ENCODE measurements around the gene DCPS. TPM values are rescaled to one million over a fixed set of nuclear protein-coding genes. Genes with fewer than 3 reads are reported as not detected.

DCPS gene
- total RNA-seq, 1 experiment from 2014 or later = 23.8 TPM

DNA sequence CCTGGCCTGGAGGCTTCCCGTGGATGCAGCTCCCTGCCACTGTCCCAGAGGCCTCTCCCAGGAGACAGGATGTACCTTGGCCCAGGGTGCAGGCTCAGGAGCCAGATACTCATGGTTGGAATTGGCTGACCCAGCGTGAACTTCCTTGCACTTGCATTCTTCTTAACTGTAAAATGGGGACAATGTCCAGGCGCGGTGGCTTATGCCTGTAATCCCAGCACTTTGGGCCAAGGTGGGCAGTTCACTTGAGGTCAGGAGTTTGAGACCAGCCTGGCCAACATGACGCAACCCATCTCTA lies 31.6 kb downstream of the DCPS start:
- Histone ChIP-seq H3F3A (ENCODE audit: insufficient read depth, low read depth) (peaks cover 3% of the 10 kb centered on the region), H2AFZ (no peak overlapping the region), H3K27ac (no peak overlapping the region), H3K4me3 (no peak overlapping the region), H3K9me2 (ENCODE audit: insufficient read depth) (no peaks in the 10 kb centered on the region), H3K4me2 (no peak overlapping the region), H3K36me3 (ENCODE audit: low read depth) (no peaks in the 10 kb centered on the region), H3K9me3 (ENCODE audit: insufficient read depth, low read depth) (no peaks in the 10 kb centered on the region), H4K20me1 (ENCODE audit: insufficient read depth) (no peaks in the 10 kb centered on the region), H3K79me2 (ENCODE audit: low read depth) (no peaks in the 10 kb centered on the region), H3K4me1 (replicated peaks; ENCODE audit: insufficient read depth) (peaks cover 31% of the 10 kb centered on the region), H3K27me3 (ENCODE audit: insufficient read depth, low read depth) (no peaks in the 10 kb centered on the region)
- DNase-seq = no peak
- TF ChIP-seq, protein P1, sequence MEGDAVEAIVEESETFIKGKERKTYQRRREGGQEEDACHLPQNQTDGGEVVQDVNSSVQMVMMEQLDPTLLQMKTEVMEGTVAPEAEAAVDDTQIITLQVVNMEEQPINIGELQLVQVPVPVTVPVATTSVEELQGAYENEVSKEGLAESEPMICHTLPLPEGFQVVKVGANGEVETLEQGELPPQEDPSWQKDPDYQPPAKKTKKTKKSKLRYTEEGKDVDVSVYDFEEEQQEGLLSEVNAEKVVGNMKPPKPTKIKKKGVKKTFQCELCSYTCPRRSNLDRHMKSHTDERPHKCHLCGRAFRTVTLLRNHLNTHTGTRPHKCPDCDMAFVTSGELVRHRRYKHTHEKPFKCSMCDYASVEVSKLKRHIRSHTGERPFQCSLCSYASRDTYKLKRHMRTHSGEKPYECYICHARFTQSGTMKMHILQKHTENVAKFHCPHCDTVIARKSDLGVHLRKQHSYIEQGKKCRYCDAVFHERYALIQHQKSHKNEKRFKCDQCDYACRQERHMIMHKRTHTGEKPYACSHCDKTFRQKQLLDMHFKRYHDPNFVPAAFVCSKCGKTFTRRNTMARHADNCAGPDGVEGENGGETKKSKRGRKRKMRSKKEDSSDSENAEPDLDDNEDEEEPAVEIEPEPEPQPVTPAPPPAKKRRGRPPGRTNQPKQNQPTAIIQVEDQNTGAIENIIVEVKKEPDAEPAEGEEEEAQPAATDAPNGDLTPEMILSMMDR (conservative IDR thresholded peaks at IDR 0.05) = no peak
- TF ChIP-seq EZH2 (IDR thresholded peaks at IDR 0.05; ENCODE audit: low read depth) = no peak
- ChIA-PET CTCF (interaction anchor here (0.7 kb wide), 1 partner anchor 706 kb away, joined by 3 read pairs; no protein-coding TSS in a partner anchor), POLR2A (ENCODE audit: unreplicated experiment) (no interaction called here)
- intact Hi-C loops (cut with micrococcal nuclease; ENCODE audit: unreplicated experiment) = no loop called here
- no TSS peak for BruUV-seq (replicated peaks)

DNA sequence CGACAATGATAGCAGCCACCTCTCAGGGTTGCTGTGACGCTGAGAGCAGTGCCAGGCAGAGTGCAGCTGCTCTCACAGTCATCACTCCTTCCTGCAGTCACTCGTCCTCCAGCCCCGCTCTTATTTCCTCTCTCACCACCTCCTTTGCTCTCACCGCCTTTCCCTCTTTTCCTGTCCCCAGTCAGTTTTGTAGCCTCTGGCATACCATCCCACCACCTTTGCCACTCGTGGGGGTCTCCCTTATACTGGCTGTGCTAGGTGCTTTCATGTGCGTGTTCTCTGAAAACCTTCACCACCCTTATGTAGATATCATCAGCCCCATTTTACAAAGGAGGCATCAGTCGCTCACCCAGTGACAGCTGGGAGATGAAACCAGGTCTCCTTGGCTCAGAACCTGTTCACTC lies 32.3 kb downstream of the DCPS start:
- no TSS peak for BruUV-seq (replicated peaks)
- H3K4me3 ChIP-seq = no peak overlapping the region
- no peaks in the 10 kb centered on the region for H3K9me2 ChIP-seq (ENCODE audit: insufficient read depth)
- peaks cover 9% of the 10 kb centered on the region for H3F3A ChIP-seq (ENCODE audit: insufficient read depth, low read depth)
- peaks cover 5% of the 10 kb centered on the region for H3K79me2 ChIP-seq (ENCODE audit: low read depth)
- ChIA-PET POLR2A (ENCODE audit: unreplicated experiment) (no interaction called here), CTCF (interaction anchor here (0.6 kb wide), 1 partner anchor 419 kb away, joined by 4 read pairs; no protein-coding TSS in a partner anchor)
- no peaks in the 10 kb centered on the region for H4K20me1 ChIP-seq (ENCODE audit: insufficient read depth)
- H3K4me1 ChIP-seq (replicated peaks; ENCODE audit: insufficient read depth) = peaks cover 38% of the 10 kb centered on the region
- H3K36me3 ChIP-seq (ENCODE audit: low read depth) = 0 out of 2 replicates have a peak, but pooled peaks cover 4% of the 10 kb centered on the region
- no peak overlapping the region for H2AFZ ChIP-seq
- no peak overlapping the region for H3K4me2 ChIP-seq
- intact Hi-C loops (cut with micrococcal nuclease; ENCODE audit: unreplicated experiment) = no loop called here
- H3K9me3 ChIP-seq (ENCODE audit: insufficient read depth, low read depth) = no peaks in the 10 kb centered on the region
- TF ChIP-seq, protein P1 (conservative IDR thresholded peaks at IDR 0.05) = no peak
- no peak for TF ChIP-seq EZH2 (IDR thresholded peaks at IDR 0.05; ENCODE audit: low read depth)
- H3K27me3 ChIP-seq (ENCODE audit: insufficient read depth, low read depth) = no peaks in the 10 kb centered on the region
- no peak overlapping the region for H3K27ac ChIP-seq
- DNase-seq = peak in 1 of 2 experiments; percentile 8

DNA sequence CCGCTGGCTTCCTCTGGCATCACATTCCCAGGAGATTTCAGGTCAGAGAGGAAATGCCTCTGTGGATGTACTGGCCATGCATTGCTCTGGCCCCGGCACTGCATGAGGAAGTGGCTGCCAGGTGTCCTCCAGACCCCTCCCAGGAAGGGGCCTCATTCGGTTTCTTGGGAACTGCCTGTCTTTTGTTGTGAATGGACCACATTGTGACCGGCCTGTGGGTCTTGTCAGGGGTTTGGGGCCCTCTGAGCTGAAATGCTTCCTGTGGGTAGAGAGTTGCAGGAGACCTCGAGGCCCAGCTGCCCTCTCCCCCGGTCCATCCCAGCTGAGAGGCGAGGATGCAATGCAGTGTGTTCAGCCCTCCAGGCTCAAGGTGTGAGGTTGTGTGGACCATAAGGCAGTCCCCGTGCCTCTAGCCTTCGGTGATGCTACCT lies 32.8 kb downstream of the DCPS start:
- ChIA-PET CTCF (interaction anchor here (0.6 kb wide), 1 partner anchor 420 kb away, joined by 4 read pairs; no protein-coding TSS in a partner anchor), POLR2A (ENCODE audit: unreplicated experiment) (no interaction called here)
- Histone ChIP-seq H3K27ac (no peak overlapping the region), H3K27me3 (ENCODE audit: insufficient read depth, low read depth) (no peaks in the 10 kb centered on the region), H3K36me3 (ENCODE audit: low read depth) (0 out of 2 replicates have a peak, but pooled peaks cover 8% of the 10 kb centered on the region), H3K4me1 (replicated peaks; ENCODE audit: insufficient read depth) (peaks cover 43% of the 10 kb centered on the region), H3K4me3 (no peak overlapping the region), H4K20me1 (ENCODE audit: insufficient read depth) (no peaks in the 10 kb centered on the region), H3K79me2 (ENCODE audit: low read depth) (peaks cover 10% of the 10 kb centered on the region), H3K9me2 (ENCODE audit: insufficient read depth) (no peaks in the 10 kb centered on the region), H3K4me2 (no peak overlapping the region), H3F3A (ENCODE audit: insufficient read depth, low read depth) (peaks cover 15% of the 10 kb centered on the region), H2AFZ (no peak overlapping the region), H3K9me3 (ENCODE audit: insufficient read depth, low read depth) (no peaks in the 10 kb centered on the region)
- intact Hi-C loops (cut with micrococcal nuclease; ENCODE audit: unreplicated experiment) = no loop called here
- BruUV-seq (replicated peaks) = no TSS peak
- DNase-seq = peak in 1 of 2 experiments; percentile 17
- TF ChIP-seq, protein P1 (conservative IDR thresholded peaks at IDR 0.05) = no peak
- no peak for TF ChIP-seq EZH2 (IDR thresholded peaks at IDR 0.05; ENCODE audit: low read depth)
